ENCODE data around the gene TMEM242.
"Not testable (repeated sequence)": the region's sequence is repeated elsewhere in the genome, so short reads cannot be mapped to it uniquely, and the experiment has no call there.

The TMEM242 gene

DNA sequence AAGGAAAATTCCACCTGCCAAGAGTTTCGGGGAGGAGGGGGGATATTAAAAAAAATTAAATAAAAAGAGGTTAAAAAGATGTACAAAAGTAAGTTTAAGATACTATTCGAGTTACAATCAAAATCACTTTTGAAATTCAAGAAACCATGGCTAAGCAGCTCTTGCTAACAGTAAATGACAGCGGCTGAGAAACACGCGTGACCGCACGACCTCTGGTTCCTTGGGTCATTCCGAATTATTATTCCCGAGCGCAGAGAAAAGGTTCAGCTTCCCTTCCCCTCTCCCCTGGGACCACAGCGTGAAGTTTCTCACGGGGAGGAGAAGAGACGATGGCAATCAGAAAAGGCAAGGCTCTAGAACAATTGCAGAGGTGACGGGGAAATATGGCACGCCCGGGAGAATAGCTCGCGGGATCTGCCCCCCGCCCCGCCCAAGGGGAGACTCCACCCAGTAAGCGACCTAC lies 496 bp downstream of the TMEM242 start:
- peak; percentile 83 for DNase-seq

DNA sequence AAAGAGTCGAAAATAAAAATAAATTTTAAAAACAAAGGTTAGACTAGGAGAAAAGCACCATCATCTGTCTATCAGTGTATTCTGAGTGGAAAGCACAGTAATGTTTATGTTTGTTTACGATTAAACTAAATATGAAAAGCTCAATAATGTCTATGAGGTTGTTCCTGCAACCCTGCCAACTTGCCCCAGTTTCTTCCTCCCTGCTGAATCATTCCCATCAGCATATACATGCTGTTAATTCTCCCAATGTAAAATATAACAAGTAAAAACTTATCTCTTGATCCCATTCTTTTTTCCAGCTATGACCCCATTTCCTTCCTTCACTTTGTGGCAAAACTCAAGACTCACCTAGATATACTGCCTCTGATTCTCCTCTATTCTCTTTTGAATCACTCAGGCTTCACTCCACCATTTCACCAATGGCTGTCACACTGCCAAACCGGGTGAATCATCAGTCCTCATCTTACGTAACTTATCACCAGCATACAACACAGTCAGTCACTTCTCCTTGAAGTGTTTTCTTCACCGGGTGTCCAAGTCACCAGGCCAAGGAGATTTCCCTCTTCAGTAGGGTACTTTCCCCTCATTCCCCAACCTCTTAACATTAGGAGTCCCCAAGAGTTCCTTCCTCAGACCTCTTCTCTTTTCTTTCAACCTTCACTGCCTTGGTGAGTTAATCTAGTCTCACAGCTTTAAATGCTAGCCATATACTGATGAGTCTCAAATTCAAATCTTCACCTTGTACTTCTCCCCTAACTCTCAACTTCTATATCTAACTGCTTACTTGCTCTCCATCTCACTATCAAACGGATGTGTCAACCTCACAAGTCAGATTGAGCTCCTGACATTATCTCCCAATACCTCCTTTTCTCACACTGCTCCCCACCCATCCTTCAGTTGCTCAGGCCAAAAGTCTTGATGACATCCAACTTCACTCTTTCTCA lies 6.2 kb downstream of the TMEM242 start:
- DNase-seq: peak; percentile 79

DNA sequence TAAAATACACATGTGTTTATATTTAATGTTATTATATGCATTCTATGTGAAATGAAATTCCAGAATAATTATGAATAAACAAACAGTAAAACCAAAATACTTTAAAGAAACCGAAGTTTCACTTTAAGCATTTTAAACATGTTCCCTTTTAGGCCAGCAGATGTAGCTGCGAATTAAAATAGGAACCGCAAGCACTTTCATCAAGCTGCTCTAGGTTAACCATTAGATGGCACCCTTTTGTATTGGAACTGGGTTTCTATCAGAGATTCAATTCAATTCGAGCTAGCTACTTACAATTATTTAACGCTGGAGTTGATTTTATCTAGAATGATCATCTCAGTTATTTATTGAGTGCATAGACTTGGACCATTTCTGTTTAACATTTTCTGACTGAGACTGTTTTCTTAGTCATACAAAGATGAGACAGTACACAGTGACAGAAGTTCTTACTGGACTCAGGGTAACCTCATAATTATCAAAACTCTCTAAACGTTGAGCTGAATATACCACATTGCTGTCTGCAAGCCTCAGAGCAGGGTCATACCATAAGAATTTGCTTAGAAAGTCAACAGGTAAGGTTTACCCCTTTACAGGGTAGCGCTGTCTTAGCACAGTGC lies 8.5 kb downstream of the TMEM242 start:
- peak; percentile 35 for DNase-seq

DNA sequence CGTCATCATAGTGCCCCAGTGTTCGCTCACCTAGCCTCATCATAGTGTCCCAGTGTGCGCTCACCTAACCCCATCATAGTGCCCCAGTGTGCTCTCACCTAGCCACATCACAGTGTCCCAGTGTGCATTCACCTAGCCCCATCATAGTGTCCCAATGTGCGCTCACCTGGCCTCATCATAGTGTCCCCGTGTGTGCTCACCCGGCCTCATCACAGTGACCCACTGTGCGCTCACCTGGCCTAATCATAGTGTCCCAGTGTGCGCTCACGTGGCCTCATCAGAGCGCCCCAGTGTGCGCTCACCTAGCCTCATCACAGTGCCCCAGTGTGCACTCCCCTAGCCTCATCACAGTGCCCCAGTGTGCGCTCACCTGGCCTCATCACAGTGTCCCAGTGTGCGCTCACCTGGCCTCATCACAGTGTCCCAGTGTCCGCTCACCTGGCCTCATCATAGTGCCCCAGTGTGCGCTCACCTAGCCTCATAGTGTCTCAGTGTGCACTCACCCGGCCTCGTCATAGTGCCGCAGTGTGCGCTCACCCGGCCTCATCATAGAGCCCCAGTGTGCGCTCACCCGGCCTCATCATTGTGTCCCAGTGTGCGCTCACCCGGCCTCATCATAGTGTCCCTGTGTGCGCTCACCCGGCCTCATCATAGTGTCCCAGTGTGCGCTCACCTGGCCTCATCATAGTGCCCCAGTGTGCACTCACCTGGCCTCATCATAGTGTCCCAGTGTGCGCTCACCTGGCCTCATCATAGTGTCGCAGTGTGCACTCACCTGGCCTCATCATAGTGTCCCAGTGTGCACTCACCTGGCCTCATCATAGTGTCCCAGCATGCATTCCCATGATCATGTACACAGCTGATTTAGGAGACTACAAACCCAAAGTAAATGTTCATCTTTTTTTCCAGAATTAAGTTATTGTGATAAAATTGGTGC lies 9.5 kb downstream of the TMEM242 start:
- DNase-seq: no peak

DNA sequence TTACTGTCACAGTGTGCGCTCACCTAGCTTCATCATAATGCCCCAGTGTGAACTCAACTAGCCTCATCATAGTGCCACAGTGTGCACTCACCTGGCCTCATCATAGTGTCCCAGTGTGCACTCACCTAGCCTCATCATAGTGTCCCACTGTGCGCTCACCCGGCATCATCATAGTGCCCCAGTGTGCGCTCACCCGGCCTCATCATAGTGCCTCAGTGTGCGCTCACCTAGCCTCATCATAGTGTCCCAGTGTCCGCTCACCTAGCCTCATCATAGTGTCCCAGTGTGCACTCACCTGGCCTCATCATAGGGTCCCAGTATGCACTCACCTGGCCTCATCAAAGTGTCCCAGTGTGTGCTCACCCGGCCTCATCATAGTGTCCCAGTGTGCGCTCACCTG lies 10.6 kb downstream of the TMEM242 start:
- no peak for DNase-seq

DNA sequence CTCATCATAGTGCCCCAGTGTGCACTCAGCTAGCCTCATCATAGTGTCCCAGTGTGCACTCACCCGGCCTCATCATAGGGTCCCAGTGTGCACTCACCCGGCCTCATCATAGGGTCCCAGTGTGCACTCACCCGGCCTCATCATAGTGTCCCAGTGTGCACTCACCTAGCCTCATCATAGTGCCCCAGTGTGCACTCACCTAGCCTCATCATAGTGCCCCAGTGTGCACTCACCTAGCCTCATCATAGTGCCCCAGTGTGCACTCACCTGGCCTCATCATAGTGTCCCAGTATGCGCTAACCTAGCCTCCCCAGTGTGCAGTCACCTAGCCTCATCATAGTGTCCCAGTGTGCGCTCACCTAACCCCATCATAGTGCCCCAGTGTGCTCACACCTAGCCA lies 12.6 kb downstream of the TMEM242 start:
- not testable (repeated sequence) for DNase-seq

DNA sequence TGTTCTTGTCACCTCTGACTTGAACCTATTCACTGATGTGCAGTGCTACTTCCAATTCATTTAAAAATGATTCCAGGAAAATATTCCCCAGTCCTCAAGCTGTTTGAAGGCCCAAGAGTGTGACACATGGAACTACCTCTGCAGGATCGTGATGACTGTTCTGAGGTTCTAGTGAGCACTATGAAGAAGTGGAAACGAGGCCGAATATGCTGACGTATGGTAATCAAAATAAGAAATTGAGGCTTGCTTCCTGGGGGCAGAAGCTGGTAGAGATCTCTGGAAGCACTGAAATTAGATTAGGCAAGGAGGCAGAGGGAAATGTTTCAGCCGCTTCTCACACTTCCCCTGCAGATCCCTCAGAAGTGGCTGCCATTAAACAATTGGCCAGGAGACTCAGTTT lies 15.7 kb downstream of the TMEM242 start:
- DNase-seq: no peak

DNA sequence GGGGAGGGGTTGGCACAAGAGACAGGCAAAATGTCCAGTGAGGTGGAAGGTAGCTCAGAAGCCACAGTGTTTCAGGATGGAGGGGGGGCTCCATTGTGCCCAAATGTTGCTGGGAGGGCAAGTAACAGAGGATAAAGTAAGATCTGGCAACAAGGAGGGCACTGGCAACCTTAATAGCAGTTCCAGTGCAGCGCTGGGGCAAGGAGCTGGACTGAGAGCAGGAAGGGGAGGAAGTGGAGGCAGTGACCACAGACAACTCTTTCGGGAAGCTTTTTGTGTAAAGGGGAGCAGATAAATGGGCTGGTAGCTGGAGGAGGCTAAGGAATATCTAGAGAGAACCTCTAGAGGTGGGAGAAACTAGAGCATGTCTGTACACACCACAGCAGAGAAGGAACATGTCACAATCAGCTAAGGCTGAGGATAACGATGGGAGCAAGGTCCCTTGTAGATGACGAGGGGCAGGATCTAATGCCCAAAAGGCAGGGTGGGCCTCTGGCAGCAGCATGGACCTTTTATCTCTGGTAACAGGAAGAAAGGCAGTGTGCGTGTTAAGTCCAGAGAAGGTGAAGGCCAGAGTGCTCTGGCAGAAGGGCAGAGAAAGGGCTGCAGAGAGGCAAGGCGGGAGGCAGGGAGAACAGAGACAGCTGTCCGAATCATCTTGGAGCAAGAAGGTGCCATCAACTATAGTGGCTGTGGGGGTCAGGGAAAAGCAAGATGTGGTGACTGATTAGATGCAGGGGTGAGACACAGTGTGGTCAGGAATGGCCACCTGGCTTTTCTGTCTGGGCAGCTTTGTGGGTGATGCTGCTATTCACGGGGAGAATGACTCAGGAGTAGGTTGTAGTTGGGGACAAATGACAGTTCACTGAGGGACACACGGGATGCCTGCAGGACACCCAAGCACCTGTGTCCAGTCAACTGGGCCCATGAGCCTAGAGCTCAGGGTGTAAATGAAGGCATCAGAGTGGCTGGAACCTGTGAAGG lies 17.4 kb downstream of the TMEM242 start:
- DNase-seq: no peak

DNA sequence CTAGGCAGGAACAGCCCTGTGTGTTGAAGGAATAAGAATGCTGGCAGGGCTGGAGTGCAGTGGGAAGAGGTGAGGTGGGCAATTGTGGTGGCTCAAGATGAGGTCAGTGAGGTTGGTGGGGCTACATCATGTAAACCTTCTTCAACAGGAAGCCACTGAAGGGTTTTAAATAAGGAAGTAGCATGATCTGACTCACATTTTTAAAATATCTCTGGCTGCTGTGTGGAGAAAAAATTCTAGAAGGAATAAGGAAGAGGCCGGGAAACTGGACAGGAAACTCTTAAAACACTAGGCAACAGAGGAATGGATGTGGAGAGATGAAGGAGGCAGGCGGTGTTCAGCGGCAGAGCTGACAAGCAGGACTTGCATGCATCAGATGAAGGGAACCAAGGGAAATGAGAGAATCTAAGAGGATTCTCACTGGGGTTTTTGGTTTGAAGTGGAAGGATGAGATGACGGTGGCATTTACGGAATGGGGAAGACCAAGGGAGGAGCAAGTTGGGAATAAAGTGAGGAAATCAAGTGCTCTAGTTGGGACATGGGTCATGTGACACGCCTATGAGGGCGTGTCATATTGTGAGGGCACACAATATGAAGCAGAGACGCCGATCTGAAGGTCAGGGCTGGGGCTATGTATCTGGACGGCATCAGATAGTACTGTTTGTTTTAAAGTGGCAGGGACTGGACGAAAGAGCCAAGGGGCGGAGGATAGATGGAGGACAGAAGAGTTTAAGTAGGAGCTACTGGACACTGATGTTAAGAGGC lies 18.2 kb downstream of the TMEM242 start:
- DNase-seq: peak; percentile 49

DNA sequence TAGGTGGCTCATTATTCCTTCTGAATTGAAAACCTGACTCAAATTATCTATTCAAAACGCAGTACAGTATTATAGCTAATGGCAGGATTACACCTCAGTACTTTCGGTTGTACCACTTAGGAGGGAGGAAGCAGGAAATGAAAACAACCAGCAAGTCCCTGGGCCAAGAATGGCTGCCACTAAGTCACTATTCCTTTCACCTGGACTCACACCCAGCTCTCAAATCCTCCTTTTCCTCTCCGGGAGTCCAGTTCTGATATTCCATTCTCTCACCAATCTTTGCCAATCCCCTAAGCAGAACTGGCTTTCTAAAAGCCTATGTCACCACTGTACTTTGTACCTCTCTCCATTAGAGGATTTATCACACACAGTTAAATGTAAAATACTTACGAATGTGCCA lies 20.6 kb downstream of the TMEM242 start:
- DNase-seq: no peak

DNA sequence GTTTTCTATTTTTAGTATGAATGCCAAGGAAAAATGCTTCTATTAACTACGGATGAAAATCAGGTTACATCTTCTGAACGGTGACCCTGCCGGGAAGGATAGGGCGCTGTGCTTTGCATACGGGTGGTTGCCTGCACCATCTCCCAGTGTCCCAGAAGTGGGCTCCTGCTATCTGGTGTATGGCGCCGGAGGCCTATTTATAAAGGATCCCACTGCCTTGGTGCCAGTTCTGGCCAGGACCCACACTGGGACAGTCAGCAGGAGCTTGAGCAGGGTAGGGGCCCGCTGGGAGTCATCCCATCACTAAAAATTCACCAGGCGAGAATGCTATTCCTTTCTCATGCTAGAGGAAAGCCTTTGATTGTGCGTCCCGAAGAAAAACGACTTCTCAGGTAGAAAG lies 22.9 kb downstream of the TMEM242 start:
- DNase-seq: no peak

DNA sequence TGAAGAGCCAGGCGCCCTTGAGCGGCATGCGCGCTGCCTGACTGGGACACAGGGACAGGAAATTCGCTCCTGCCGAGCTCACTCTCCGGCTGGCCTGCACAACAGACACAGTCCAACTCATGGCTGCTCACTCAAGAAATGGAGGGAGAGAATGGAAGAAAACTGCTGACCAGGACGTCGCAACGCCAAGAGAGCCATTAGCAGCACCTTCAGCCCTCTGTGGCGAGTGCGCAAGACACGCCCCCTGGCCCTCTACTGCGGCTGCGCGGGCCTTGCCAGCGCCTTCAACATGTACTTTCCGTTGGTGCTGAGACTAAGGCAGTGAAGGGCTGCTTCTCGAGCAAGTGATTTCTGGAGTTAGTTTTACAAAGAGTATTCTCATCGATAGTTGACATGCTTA lies 23.3 kb downstream of the TMEM242 start:
- DNase-seq: no peak

DNA sequence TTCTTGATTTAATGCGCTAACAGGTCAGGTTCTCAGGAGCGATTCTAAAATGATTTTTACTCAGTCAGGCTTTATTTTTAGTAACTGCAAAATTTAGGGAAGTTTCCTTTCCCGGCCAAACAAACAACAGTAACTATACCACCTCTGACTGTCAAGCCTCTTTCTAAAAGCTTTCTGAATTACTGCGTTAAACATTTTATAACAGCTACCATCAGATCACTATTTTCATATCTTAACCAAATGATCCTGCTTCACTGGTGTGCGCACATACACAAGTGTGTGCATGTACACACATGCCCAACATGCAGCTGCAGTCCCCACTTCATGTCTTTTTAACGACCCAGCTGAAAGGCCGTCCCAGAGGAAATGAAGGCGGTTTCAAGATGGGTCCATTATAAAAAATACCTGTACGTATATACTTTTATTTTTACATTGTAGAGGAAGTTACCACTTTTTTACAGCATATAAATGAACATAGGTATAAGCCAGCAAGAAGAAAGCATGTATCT lies 25.0 kb downstream of the TMEM242 start:
- no peak for DNase-seq

DNA sequence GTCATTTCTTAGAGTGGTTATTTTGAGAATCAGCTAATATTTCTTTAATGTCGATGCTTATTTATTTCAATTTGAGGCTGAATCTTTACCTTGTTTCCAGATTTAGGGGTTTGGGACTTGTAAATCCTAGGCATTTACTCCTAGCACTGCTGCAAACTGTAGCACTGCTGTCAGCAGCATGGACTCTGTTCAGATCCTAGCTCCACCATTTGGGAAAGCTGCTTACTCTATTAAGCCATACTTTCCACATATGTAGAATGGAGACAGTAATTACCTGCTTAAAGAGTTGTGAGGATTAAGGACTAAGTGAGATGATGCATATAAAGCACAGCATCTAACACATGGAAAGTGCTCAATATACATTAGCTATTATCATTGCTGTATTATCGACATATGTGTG lies 28.7 kb downstream of the TMEM242 start:
- DNase-seq: no peak

DNA sequence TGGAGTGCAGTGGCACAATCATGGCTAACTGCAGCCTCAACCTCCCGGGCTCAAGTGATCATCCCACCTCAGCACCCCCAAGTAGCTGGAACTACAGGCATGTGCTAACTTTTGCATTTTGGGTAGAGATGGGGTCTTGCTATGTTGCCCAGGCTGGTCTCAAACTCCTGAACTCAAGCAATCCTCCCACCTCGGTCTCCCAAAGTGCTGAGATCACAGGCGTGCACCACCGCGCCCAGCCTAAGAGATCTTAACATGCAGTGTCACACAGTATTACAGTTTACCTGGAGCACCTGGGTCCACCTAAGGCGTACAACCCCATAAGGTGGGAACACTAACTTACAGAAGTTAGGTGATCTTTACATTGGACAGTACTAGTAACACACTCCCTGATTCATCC lies 29.5 kb downstream of the TMEM242 start:
- DNase-seq: no peak

DNA sequence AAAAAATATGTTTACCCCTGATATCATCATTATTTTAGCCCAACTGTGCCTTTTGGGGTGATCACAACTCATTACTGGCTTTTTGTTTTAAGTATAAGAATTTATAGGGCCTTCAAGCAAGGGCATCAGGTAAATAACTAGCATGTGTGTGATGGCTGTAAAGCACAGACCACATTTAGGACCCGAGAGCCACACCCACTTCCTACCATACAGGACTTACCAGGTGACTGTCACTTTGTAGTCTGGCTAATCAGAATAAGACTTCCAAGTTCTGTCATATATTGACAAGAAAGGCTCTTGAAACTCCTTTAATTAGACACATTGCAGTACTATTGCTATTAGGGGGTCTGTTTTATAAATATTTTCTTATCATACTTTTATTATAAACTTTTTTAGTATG lies 31.1 kb downstream of the TMEM242 start:
- no peak for DNase-seq

DNA sequence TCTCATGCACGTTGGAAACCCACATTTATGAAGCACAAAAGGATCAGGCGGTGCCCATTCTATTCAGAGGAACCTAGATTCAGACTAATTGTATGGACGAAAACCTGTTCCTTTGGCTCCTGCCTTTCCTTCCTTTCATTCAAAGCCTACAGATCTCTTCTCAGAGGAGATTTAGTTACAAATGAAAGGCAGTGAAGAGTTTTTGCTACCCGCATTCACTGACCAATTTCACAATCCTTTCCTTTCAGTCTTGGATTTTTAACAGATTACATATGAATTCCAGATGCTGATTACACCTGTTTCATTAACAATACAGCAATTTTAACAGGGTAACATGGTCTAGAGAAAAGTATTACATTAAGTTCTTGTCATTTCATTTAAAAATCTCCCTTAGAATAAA lies 32.0 kb downstream of the TMEM242 start:
- DNase-seq: no peak

DNA sequence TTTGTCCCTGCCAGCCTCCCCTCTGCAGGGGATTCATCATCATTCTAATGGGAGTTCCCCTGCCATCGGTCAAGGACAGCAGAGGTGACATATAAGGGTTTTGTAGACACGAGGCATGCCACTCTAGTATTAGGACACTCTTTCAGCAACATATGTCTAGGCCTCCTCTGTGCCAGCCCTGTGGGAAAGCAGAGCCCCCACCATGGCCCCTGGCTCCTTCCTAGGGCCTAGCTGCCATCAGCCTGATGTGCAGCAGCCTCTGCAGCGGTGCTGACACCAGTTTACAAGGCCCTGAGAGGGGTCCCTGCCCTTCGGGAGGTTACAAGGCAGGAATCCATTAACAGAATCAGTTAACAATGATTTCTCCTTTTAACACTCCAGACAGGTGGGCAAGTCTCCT lies 32.5 kb downstream of the TMEM242 start:
- DNase-seq: no peak

DNA sequence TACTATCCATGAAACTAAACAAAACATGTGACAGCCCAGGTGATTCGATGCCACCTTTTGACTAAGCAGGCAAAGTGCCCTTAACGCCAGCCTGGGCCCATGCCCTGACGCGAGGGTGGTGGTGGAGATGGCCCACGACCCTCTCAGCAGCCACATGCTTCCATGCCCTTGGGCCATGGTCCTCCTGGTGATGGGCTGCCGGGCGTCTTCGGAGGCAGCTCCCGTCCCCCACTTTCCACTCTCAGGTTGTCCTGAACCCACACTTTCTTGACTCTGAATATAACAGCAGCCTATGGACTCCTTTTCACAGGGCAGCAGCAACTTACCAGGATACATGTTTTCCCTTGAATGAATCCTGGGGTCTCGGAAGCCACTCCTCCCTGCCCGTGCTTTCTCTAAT lies 33.6 kb downstream of the TMEM242 start:
- no peak for DNase-seq

DNA sequence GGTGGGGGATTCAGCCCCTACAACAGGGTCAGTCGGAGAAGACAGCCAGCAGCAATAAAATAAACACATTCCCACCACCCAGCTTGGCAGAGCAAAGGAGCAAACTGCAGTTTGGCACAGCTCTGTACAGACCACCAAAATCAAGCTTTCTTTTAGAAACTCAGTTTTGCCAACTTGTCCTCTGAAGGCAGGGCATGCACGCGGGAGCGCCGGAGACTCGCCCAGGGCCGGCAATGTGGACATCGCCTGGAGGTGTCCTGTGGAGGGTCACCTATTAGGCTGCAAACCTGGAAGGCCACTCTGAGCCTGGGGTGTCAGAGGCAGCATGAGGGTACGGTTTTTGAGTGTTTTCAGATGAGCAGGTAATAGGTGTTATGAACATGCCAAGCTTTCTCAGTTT lies 34.7 kb downstream of the TMEM242 start:
- no peak for DNase-seq

DNA sequence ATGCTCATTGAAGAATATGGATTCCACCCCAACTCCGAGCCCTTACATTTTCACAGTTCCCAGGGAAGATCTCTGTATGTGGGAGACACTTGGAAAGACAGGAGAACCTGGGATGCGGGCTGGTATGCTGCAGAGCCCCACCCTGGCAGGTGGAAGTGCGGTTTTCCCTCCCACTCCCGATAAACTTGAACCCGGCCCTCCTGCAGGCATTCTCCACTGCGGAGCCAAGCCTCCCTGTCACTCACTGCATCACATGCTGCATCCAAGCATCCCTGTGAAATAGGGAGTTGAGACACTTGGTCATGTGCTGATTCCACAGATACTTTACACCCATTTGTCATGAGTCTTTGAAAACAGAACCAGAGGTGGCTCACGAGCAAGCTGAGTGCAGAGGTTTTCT lies 35.4 kb downstream of the TMEM242 start:
- no peak for DNase-seq
